Endometrial microvascular endothelial cells (primary cell): ENCODE data around the gene ZYG11B. TPM values are rescaled to one million over a fixed set of nuclear protein-coding genes. Genes with fewer than 3 reads are reported as not detected.

Source experiments
- total RNA-seq: library from RNA; depleted of rRNA; stranded (reverse); fragments of >200 nt; gene quantifications from one replicate; pipeline ENCODE4 v1.2.3, GENCODE V29; 2015; ENCODE audit errors: inconsistent ontology term

Gene ZYG11B
- total RNA-seq, 1 donor from 2014 or later = 39.9 TPM

Other genes with a start within 250 kb of the ZYG11B start
- 33.1 TPM for gene TUT4, start 173.4 kb upstream of the ZYG11B start, total RNA-seq
- 35.3 TPM for gene GPX7, start 124.1 kb upstream of the ZYG11B start, total RNA-seq
- gene SHISAL2A, start 93.3 kb upstream of the ZYG11B start, total RNA-seq = not detected
- gene COA7, start 28.1 kb upstream of the ZYG11B start, total RNA-seq = 19.4 TPM
- under 0.01 TPM for gene ZYG11A, start 116.3 kb downstream of the ZYG11B start, total RNA-seq
- gene ECHDC2, start 195.3 kb downstream of the ZYG11B start, total RNA-seq = 4.5 TPM
- 132 TPM for gene SCP2, start 200.8 kb downstream of the ZYG11B start, total RNA-seq